NT2/D1 (cell line): Measurements from ENCODE around the gene ERN2.

Source experiments
- YY1 ChIP-seq: IDR thresholded peaks from 2 replicates; pipeline ENCODE4 v1.6.1; 2011; ENCODE audit not compliant: insufficient read length, insufficient read depth
- ZNF274 ChIP-seq: IDR thresholded peaks from 2 replicates; pipeline ENCODE4 v1.6.1; 2011; ENCODE audit warnings: mild to moderate bottlenecking, low read depth, low read length

- TF ChIP-seq ZNF274 (no peak), YY1 (no peak)
Measured at GRCh38 chr16:23724785-23725131, 11.7 kb upstream of the ERN2 start.
